CD14-positive monocyte (primary cell): ENCODE data around the gene SUN5. TPM values are rescaled to one million over a fixed set of nuclear protein-coding genes. Genes with fewer than 3 reads are reported as not detected.

Experiments used
- DNase-seq, 3 donors: peaks; one replicate each; pipeline ENCODE4 v3.0.0-alpha.2; 2011 to 2022
- H2AFZ ChIP-seq: 2 replicates; pipeline ENCODE4 v1.6.0; 2012; ENCODE audit warnings: mild to moderate bottlenecking, low read depth, low read length, inconsistent platforms; ENCODE audit not compliant: insufficient read depth, poor library complexity, severe bottlenecking
- H3K27ac ChIP-seq, 2 donors: 1 replicate in 1 of 2; 2 replicates in 1 of 2; pipeline ENCODE4 v1.5.1; 2012 to 2013; ENCODE audit warnings: low read length in 2 of 2, control low read depth in 1 of 2, inconsistent platforms in 1 of 2, low read depth in 1 of 2, mild to moderate bottlenecking in 1 of 2
- H3K27me3 ChIP-seq, 2 donors: one replicate each; pipeline versions ENCODE4 v1.6.0 to v1.6.1; 2011 to 2013; ENCODE audit warnings: low read length in 2 of 2; ENCODE audit not compliant: control insufficient read depth in 2 of 2, insufficient read depth in 2 of 2
- H3K36me3 ChIP-seq, 2 donors: replicated peaks in 1 of 2; 1 replicate in 1 of 2; 2 replicates in 1 of 2; pipeline versions ENCODE4 v1.5.1 to v1.6.1; 2012 to 2013; ENCODE audit warnings: low read length in 2 of 2, control low read depth in 1 of 2, inconsistent platforms in 1 of 2, mild to moderate bottlenecking in 1 of 2; ENCODE audit not compliant: insufficient read depth in 2 of 2, control insufficient read depth in 1 of 2
- H3K4me1 ChIP-seq, 2 donors: 1 replicate in 1 of 2; 2 replicates in 1 of 2; pipeline versions ENCODE4 v1.5.1 to v1.6.1; 2012 to 2013; ENCODE audit warnings: low read length in 2 of 2, control low read depth in 1 of 2, inconsistent platforms in 1 of 2, mild to moderate bottlenecking in 1 of 2, moderate library complexity in 1 of 2; ENCODE audit not compliant: insufficient read depth in 2 of 2, control insufficient read depth in 1 of 2
- H3K4me2 ChIP-seq: replicated peaks from 2 replicates; pipeline ENCODE3; 2012; ENCODE audit warnings: low read length, moderate library complexity, mild to moderate bottlenecking; ENCODE audit not compliant: poor library complexity, severe bottlenecking; ENCODE audit errors: extremely low read depth
- H3K4me3 ChIP-seq, 3 experiments: fragments of 200-600 bp in 1 of 3; sonication (generic) in 1 of 3; replicated peaks in 1 of 3; 1 replicate in 2 of 3; 2 replicates in 1 of 3; pipeline ENCODE4 v1.5.1; 2011 to 2013; ENCODE audit warnings: low read length in 3 of 3, mild to moderate bottlenecking in 3 of 3, control low read depth in 2 of 3, low read depth in 2 of 3, inconsistent platforms in 1 of 3, moderate library complexity in 1 of 3
- H3K79me2 ChIP-seq: 2 replicates; pipeline ENCODE4 v1.6.0; 2012; ENCODE audit warnings: mild to moderate bottlenecking, control low read depth, inconsistent platforms, low read length, moderate library complexity; ENCODE audit not compliant: insufficient read depth
- H3K9ac ChIP-seq: 2 replicates; pipeline ENCODE4 v1.6.0; 2017; ENCODE audit warnings: low read length, mild to moderate bottlenecking; ENCODE audit not compliant: insufficient read depth, poor library complexity, severe bottlenecking
- H3K9me3 ChIP-seq, 2 donors: replicated peaks in 1 of 2; 1 replicate in 1 of 2; 2 replicates in 1 of 2; pipeline versions ENCODE4 v1.5.1 to v1.6.1; 2012 to 2013; ENCODE audit warnings: low read length in 2 of 2, control low read depth in 1 of 2; ENCODE audit not compliant: control insufficient read depth in 1 of 2, insufficient read depth in 1 of 2
- H4K20me1 ChIP-seq: 2 replicates; pipeline ENCODE4 v1.6.0; 2012; ENCODE audit warnings: mild to moderate bottlenecking, low read length, control low read depth, moderate library complexity; ENCODE audit not compliant: insufficient read depth
- H3K27ac Mint-ChIP-seq, 7 donors: one replicate each; pipeline ENCODE4 v1.8.0; 2020; ENCODE audit warnings: mild to moderate bottlenecking in 7 of 7, mixed read lengths in 7 of 7, moderate library complexity in 6 of 7, inconsistent platforms in 2 of 7
- H3K27me3 Mint-ChIP-seq, 3 donors: one replicate each; pipeline ENCODE4 v1.8.0; 2021 to 2022; ENCODE audit warnings: low read depth in 3 of 3, mild to moderate bottlenecking in 3 of 3, mixed read lengths in 3 of 3, moderate library complexity in 3 of 3, inconsistent platforms in 1 of 3
- H3K36me3 Mint-ChIP-seq, 2 donors: one replicate each; pipeline ENCODE4 v1.8.0; 2020; ENCODE audit warnings: mixed read lengths in 2 of 2, inconsistent platforms in 1 of 2, mild to moderate bottlenecking in 1 of 2
- H3K4me1 Mint-ChIP-seq: one replicate; pipeline ENCODE4 v1.8.0; 2020; ENCODE audit warnings: mild to moderate bottlenecking, mixed read lengths
- H3K4me3 Mint-ChIP-seq, 2 donors: one replicate each; pipeline ENCODE4 v1.8.0; 2020; ENCODE audit warnings: mild to moderate bottlenecking in 2 of 2, mixed read lengths in 2 of 2, moderate library complexity in 1 of 2
- H3K9me3 Mint-ChIP-seq, 7 donors: one replicate each; pipeline ENCODE4 v1.8.0; 2020 to 2022; ENCODE audit warnings: mixed read lengths in 7 of 7, mild to moderate bottlenecking in 6 of 7, moderate library complexity in 6 of 7, inconsistent platforms in 2 of 7
- CTCF ChIP-seq: fragments of 200-600 bp; IDR thresholded peaks from one replicate; pipeline ENCODE4 v1.8.0; 2022; ENCODE audit warnings: antibody characterized with exemption, mild to moderate bottlenecking
- WGBS: methylation state at CpG from one replicate; pipeline ENCODE4 v1.1.5; 2013; ENCODE audit warnings: missing lambda C conversion rate; ENCODE audit not compliant: insufficient coverage; 5-methylcytosine and 5-hydroxymethylcytosine counted together
- intact Hi-C, 2 donors: fragments of 100-400 bp; cut with micrococcal nuclease; formaldehyde crosslinking; loops; one replicate each; pipeline versions ENCODE4 v1.15.0 to v1.15.1; 2023
- polyA plus RNA-seq, 3 donors: library from polyadenylated mRNA; depleted of rRNA in 1 of 3; unstranded in 2 of 3; stranded (reverse) in 1 of 3; fragments of 300-500 nt in 2 of 3; fragments of >200 nt in 1 of 3; fragmentation: Illumina TruSeq in 2 of 3; gene quantifications; 1 replicate in 2 of 3; 2 replicates in 1 of 3; pipeline ENCODE4 v1.2.3, GENCODE V29; 2012 to 2021

The SUN5 gene
- polyA plus RNA-seq, 3 donors: not detected

GRCh38 chr20:32984631-32985354 lies 19.4 kb downstream of the SUN5 start:
- H3K4me3 Mint-ChIP-seq: no peak overlapping the region
- intact Hi-C loops: no loop called here
- no peak for TF ChIP-seq CTCF

GRCh38 chr20:32984196-32984595 lies 20.0 kb downstream of the SUN5 start:
- Histone ChIP-seq H3K79me2 (no peaks in the 10 kb centered on the region), H3K4me1 (no peaks in the 10 kb centered on the region), H3K9me3 (no peaks in the 10 kb centered on the region), H3K27me3 (no peaks in the 10 kb centered on the region), H3K9ac (no peak overlapping the region), H3K4me2 (no peak overlapping the region), H3K27ac (no peak overlapping the region), H2AFZ (no peak overlapping the region), H3K36me3 (no peaks in the 10 kb centered on the region), H3K4me3 (no peak overlapping the region), H4K20me1 (no peaks in the 10 kb centered on the region)
- H3K36me3 Mint-ChIP-seq: no peaks in the 10 kb centered on the region
- no peaks in the 10 kb centered on the region for H3K9me3 Mint-ChIP-seq
- no peak overlapping the region for H3K4me3 Mint-ChIP-seq
- no CpG with 5 or more reads among the region's 7 CpGs for WGBS
- H3K4me1 Mint-ChIP-seq: no peaks in the 10 kb centered on the region
- intact Hi-C loops: no loop called here
- H3K27me3 Mint-ChIP-seq: peaks cover 0 to 3% (median 1%) of the 10 kb centered on the region in 3 donors
- DNase-seq: no peak
- TF ChIP-seq CTCF: no peak
- H3K27ac Mint-ChIP-seq: no peak overlapping the region

More at GRCh38 chr20:32984631-32985354, 19.4 kb downstream of the SUN5 start:
- Mint-ChIP-seq H3K36me3 (no peaks in the 10 kb centered on the region), H3K4me1 (no peaks in the 10 kb centered on the region), H3K27me3 (peaks cover 0 to 3% (median 1%) of the 10 kb centered on the region in 3 donors), H3K27ac (no peak overlapping the region), H3K9me3 (no peaks in the 10 kb centered on the region)
- Histone ChIP-seq H2AFZ (no peak overlapping the region), H3K4me1 (no peaks in the 10 kb centered on the region), H3K36me3 (no peaks in the 10 kb centered on the region), H4K20me1 (no peaks in the 10 kb centered on the region), H3K9ac (no peak overlapping the region), H3K27ac (no peak overlapping the region), H3K79me2 (no peaks in the 10 kb centered on the region), H3K4me2 (no peak overlapping the region), H3K4me3 (no peak overlapping the region), H3K27me3 (no peaks in the 10 kb centered on the region), H3K9me3 (no peaks in the 10 kb centered on the region)
- DNase-seq: no peak
- 94% methylated on average over 6 of the region's 9 CpGs for WGBS
